Keratinocyte (primary cell): ENCODE data around the gene CCL19. TPM values are rescaled to one million over a fixed set of nuclear protein-coding genes. Genes with fewer than 3 reads are reported as not detected.

Experiments used
- DNase-seq: peaks from one replicate; pipeline ENCODE4 v3.0.0-alpha.2; 2011; ENCODE audit warnings: low read depth, missing footprints, low spot score
- FAIRE-seq: peaks from 2 replicates; lab custom pipeline; 2011; peaks lifted over from hg19 to GRCh38; lab: Jason Lieb, UNC
- H2AFZ ChIP-seq: 2 replicates; pipeline ENCODE4 v1.6.0; 2012; ENCODE audit warnings: low read length, control low read depth, inconsistent platforms; ENCODE audit not compliant: control insufficient read depth
- H3K27ac ChIP-seq: 2 replicates; pipeline ENCODE4 v1.5.1; 2011; ENCODE audit warnings: low read length; ENCODE audit not compliant: control insufficient read depth, insufficient read depth
- H3K27me3 ChIP-seq: 3 replicates; pipeline ENCODE4 v1.6.0; 2011; ENCODE audit warnings: low read length; ENCODE audit not compliant: control insufficient read depth, insufficient read depth; ENCODE audit errors: extremely low read depth
- H3K36me3 ChIP-seq, 2 experiments: 2 replicates in 1 of 2; 3 replicates in 1 of 2; pipeline ENCODE4 v1.5.1; 2011; ENCODE audit warnings: low read length in 2 of 2, mild to moderate bottlenecking in 1 of 2; ENCODE audit not compliant: control insufficient read depth in 2 of 2, insufficient read depth in 2 of 2; ENCODE audit errors: extremely low read depth in 1 of 2
- H3K4me1 ChIP-seq: 3 replicates; pipeline ENCODE4 v1.5.1; 2011; ENCODE audit warnings: low read length; ENCODE audit not compliant: control insufficient read depth, insufficient read depth; ENCODE audit errors: extremely low read depth
- H3K4me2 ChIP-seq: 3 replicates; pipeline ENCODE4 v1.6.0; 2011; ENCODE audit warnings: low read depth, low read length; ENCODE audit not compliant: control insufficient read depth, insufficient read depth; ENCODE audit errors: extremely low read depth
- H3K4me3 ChIP-seq, 3 experiments: fragments of 200-600 bp in 1 of 3; sonication (generic) in 1 of 3; 2 replicates in 2 of 3; 3 replicates in 1 of 3; pipeline ENCODE4 v1.5.1; 2011 to 2016; ENCODE audit warnings: low read length in 3 of 3, mild to moderate bottlenecking in 3 of 3, control low read depth in 2 of 3, inconsistent platforms in 1 of 3, low read depth in 1 of 3, mixed read lengths in 1 of 3, mixed run types in 1 of 3, moderate library complexity in 1 of 3; ENCODE audit not compliant: control insufficient read depth in 2 of 3, insufficient read depth in 2 of 3; ENCODE audit errors: extremely low read depth in 1 of 3
- H3K79me2 ChIP-seq: 2 replicates; pipeline ENCODE4 v1.6.0; 2012; ENCODE audit warnings: low read length; ENCODE audit not compliant: control insufficient read depth, insufficient read depth
- H3K9ac ChIP-seq: 3 replicates; pipeline ENCODE4 v1.6.0; 2011; ENCODE audit warnings: low read length; ENCODE audit not compliant: control insufficient read depth, insufficient read depth; ENCODE audit errors: extremely low read depth
- H3K9me1 ChIP-seq: 3 replicates; pipeline ENCODE4 v1.6.0; 2011; ENCODE audit warnings: low read length; ENCODE audit not compliant: control insufficient read depth, insufficient read depth; ENCODE audit errors: extremely low read depth
- H3K9me3 ChIP-seq: 2 replicates; pipeline ENCODE4 v1.5.1; 2012; ENCODE audit warnings: low read depth, low read length; ENCODE audit not compliant: control insufficient read depth
- H4K20me1 ChIP-seq: 3 replicates; pipeline ENCODE4 v1.6.0; 2011; ENCODE audit warnings: low read length; ENCODE audit not compliant: control insufficient read depth, insufficient read depth; ENCODE audit errors: extremely low read depth
- CTCF ChIP-seq, 3 experiments: IDR thresholded peaks in 1 of 3; conservative IDR thresholded peaks in 1 of 3; optimal IDR thresholded peaks in 1 of 3; 2 replicates in 2 of 3; 3 replicates in 1 of 3; pipeline versions ENCODE3 to v1.5.1; 2011; ENCODE audit warnings: low read length in 3 of 3, mild to moderate bottlenecking in 3 of 3, moderate library complexity in 2 of 3, control low read depth in 1 of 3, inconsistent platforms in 1 of 3; ENCODE audit not compliant: insufficient read depth in 2 of 3; ENCODE audit errors: extremely low read depth in 1 of 3
- EZH2 ChIP-seq: IDR thresholded peaks from one replicate; pipeline ENCODE4 v1.6.1; 2012; ENCODE audit warnings: inconsistent platforms, mild to moderate bottlenecking, low read length, moderate library complexity
- dilution Hi-C: fragments of 300-500 bp; cut with MboI; formaldehyde crosslinking; loops from one replicate; pipeline ENCODE4 v1.7.0; 2020; ENCODE audit warnings: low sequenced_read_pairs; ENCODE audit not compliant: extremely low pct_ligation_motif_present
- polyA plus RNA-seq, 5 experiments: library from polyadenylated mRNA; depleted of rRNA in 3 of 5; stranded (reverse) in 3 of 5; stranded (forward) in 1 of 5; unstranded in 1 of 5; fragments of >200 nt; gene quantifications; 1 replicate in 1 of 5; 2 replicates in 3 of 5; 3 replicates in 1 of 5; pipeline versions ENCODE4 v1.2.1 to v1.2.3, GENCODE V29; 2011 to 2012; ENCODE audit warnings: missing spikeins in 2 of 5, low read depth in 1 of 5, low replicate concordance in 1 of 5

CCL19 gene
- polyA plus RNA-seq, 1 donor (not counting 4 experiments of a cell fraction or from before 2014, with no cell fraction given): not detected

- peak within 1 kb of the TSS; percentile 26 for H2AFZ ChIP-seq
- peak; percentile 23 for FAIRE-seq
- TF ChIP-seq EZH2 (no peak), CTCF (optimal IDR thresholded peaks at IDR 0.05 in 1 of 3, IDR thresholded peaks at IDR 0.05 in 1 of 3, conservative IDR thresholded peaks at IDR 0.05 in 1 of 3; ENCODE audit: extremely low read depth in 1 of 3, insufficient read depth in 2 of 3, low read length in 3 of 3) (no peak)
- peaks cover 33% of the 10 kb centered on the region for H3K4me1 ChIP-seq
- peak within 1 kb of the TSS; percentile 92 for H3K4me2 ChIP-seq
- peaks cover 7 to 13% of the 10 kb centered on the region in 2 experiments for H3K36me3 ChIP-seq
- H3K9me3 ChIP-seq: no peaks in the 10 kb centered on the region
- peaks cover 12% of the 10 kb centered on the region for H3K79me2 ChIP-seq
- peak within 1 kb of the TSS; percentile 28 for H3K9ac ChIP-seq
- peak within 1 kb of the TSS; percentile 8 for H3K27ac ChIP-seq
- H3K9me1 ChIP-seq: no peaks in the 10 kb centered on the region
- H3K4me3 ChIP-seq: peak within 1 kb of the TSS in 2 of 3 experiments; percentile 38 to 66
- DNase-seq: no peak
- no peaks in the 10 kb centered on the region for H4K20me1 ChIP-seq
- dilution Hi-C loops: no loop called here
- H3K27me3 ChIP-seq: peaks cover 5% of the 10 kb centered on the region
Measured at GRCh38 chr9:34651876-34652601, 39.0 kb downstream of the CCL19 start, which contains the start of gene IL11RA. Gene IL11RA, plus strand, starts transcription at chr9:34652185. Its CDS starts 3,033 bp downstream, at chr9:34655218.

DNA sequence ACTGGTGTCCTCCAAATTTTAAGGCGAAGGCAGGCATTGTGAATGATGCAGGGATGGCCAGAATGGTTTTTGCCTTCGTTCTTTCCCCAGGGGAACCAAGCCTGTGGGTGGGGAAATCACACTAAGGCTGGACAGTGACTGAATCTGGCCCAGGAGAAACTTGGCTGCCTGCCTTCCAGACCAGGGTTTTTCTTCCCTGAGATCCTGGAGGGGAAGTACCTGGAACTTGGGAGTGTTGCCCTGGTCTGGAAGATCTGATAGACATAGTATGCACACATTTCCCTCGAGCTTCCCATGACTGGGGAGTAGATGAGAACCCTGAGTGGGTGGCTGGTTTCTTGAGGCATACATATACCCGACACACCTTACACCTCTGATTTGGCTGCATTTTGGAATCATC lies 39.8 kb downstream of the CCL19 start:
- dilution Hi-C loops: no loop called here
- Histone ChIP-seq H3K9me1 (no peaks in the 10 kb centered on the region), H3K36me3 (peaks cover 7 to 13% of the 10 kb centered on the region in 2 experiments), H3K27ac (no peak overlapping the region), H3K4me2 (peak overlapping the region; percentile 92), H3K9me3 (no peaks in the 10 kb centered on the region), H3K4me1 (peaks cover 36% of the 10 kb centered on the region), H2AFZ (no peak overlapping the region), H3K79me2 (peaks cover 13% of the 10 kb centered on the region), H3K4me3 (no peak overlapping the region), H3K9ac (no peak overlapping the region), H4K20me1 (no peaks in the 10 kb centered on the region), H3K27me3 (no peaks in the 10 kb centered on the region)
- TF ChIP-seq EZH2 (no peak), CTCF (optimal IDR thresholded peaks at IDR 0.05 in 1 of 3, IDR thresholded peaks at IDR 0.05 in 1 of 3, conservative IDR thresholded peaks at IDR 0.05 in 1 of 3; ENCODE audit: extremely low read depth in 1 of 3, insufficient read depth in 2 of 3, low read length in 3 of 3) (no peak)
- DNase-seq (no peak), FAIRE-seq (no peak)
